K562 (cell line): Measurements from ENCODE around the gene GJA4. TPM values are rescaled to one million over a fixed set of nuclear protein-coding genes. Genes with fewer than 3 reads are reported as not detected.
"Not testable (repeated sequence)": the region's sequence is repeated elsewhere in the genome, so short reads cannot be mapped to it uniquely, and the experiment has no call there.

ENCODE experiments used
- ATAC-seq: fragments of 200-7000 bp; cut with Tn5 transposase; 3 replicates; pipeline ENCODE4 v1.9.1; 2020; ENCODE audit warnings: moderate library complexity
- BruUV-seq: library from RNA; stranded (reverse); fragments of 400-500 nt; replicated peaks from 2 replicates; lab custom pipeline; 2021; lab: Mats Ljungman, UMichigan
- CTCF ChIA-PET: fragments of 300-600 bp; formaldehyde crosslinking; extraction: SDS; loops from one replicate; lab custom pipeline; 2021; ENCODE audit warnings: low intra/inter-chr PET ratio; lab: Yijun Ruan, JAX
- POLR2A ChIA-PET: fragments of 300-600, 350-650 bp; sonication (Branson Sonifier 250); formaldehyde crosslinking; extraction: SDS; loops from one replicate; lab custom pipeline; 2021; ENCODE audit warnings: antibody characterized with exemption, inconsistent platforms; lab: Yijun Ruan, JAX
- DNase-seq, 4 experiments: peaks; one replicate each; pipeline versions ENCODE4 v3.0.0 to v3.0.0-alpha.2; 2011 to 2018; ENCODE audit warnings: low spot score in 3 of 4, mixed read lengths in 3 of 4; ENCODE audit errors: extremely low read depth in 1 of 4
- FAIRE-seq: peaks from 2 replicates; lab custom pipeline; 2011; peaks lifted over from hg19 to GRCh38; lab: Jason Lieb, UNC
- H2AFZ ChIP-seq: 2 replicates; pipeline ENCODE4 v1.6.0; 2011; ENCODE audit warnings: low read depth, low read length, control low read depth, inconsistent platforms
- H3K27ac ChIP-seq: fragments of 200-600 bp; 3 replicates; pipeline ENCODE4 v1.8.0; 2011; ENCODE audit warnings: low read depth, mild to moderate bottlenecking, control low read depth, inconsistent platforms, low read length, moderate library complexity, mixed read lengths; ENCODE audit errors: extremely low read depth
- H3K27me3 ChIP-seq, 2 experiments: fragments of 300-600 bp in 1 of 2; 2 replicates in 1 of 2; 3 replicates in 1 of 2; pipeline versions ENCODE4 v1.6.0 to v1.8.0; 2011; ENCODE audit warnings: inconsistent platforms in 2 of 2, low read length in 2 of 2, mild to moderate bottlenecking in 1 of 2, mixed read lengths in 1 of 2, moderate library complexity in 1 of 2; ENCODE audit not compliant: control insufficient read depth in 2 of 2, insufficient read depth in 2 of 2
- H3K36me3 ChIP-seq: fragments of 300-600 bp; 3 replicates; pipeline ENCODE4 v1.8.0; 2011; ENCODE audit warnings: mild to moderate bottlenecking, low read length, inconsistent platforms; ENCODE audit not compliant: control insufficient read depth, insufficient read depth
- H3K4me1 ChIP-seq, 2 experiments: fragments of 200-600 bp in 1 of 2; replicated peaks in 1 of 2; 2 replicates in 1 of 2; 3 replicates in 1 of 2; pipeline versions ENCODE4 v1.5.1 to v1.8.0; 2011; ENCODE audit warnings: inconsistent platforms in 2 of 2, low read length in 2 of 2, mild to moderate bottlenecking in 1 of 2, mixed read lengths in 1 of 2, moderate library complexity in 1 of 2; ENCODE audit not compliant: control insufficient read depth in 2 of 2, insufficient read depth in 2 of 2
- H3K4me2 ChIP-seq: 2 replicates; pipeline ENCODE4 v1.6.1; 2011; ENCODE audit warnings: low read length, control low read depth, inconsistent platforms, mixed read lengths; ENCODE audit not compliant: insufficient read depth
- H3K4me3 ChIP-seq: fragments of 200-600 bp; sonication (generic), shearing (Covaris generic); 2 replicates; pipeline ENCODE4 v1.5.1; 2016; ENCODE audit warnings: control low read depth, inconsistent platforms
- H3K79me2 ChIP-seq: fragments of 200-600 bp; 3 replicates; pipeline ENCODE4 v1.8.0; 2011; ENCODE audit warnings: low read length, inconsistent platforms; ENCODE audit not compliant: control insufficient read depth, insufficient read depth
- H3K9ac ChIP-seq, 2 experiments: 2 replicates each; pipeline versions ENCODE4 v1.6.0 to v1.6.1; 2011; ENCODE audit warnings: low read depth in 2 of 2, low read length in 2 of 2, control low read depth in 1 of 2, inconsistent platforms in 1 of 2, mild to moderate bottlenecking in 1 of 2, mixed read lengths in 1 of 2; ENCODE audit not compliant: insufficient read depth in 1 of 2
- H3K9me1 ChIP-seq: one replicate; pipeline ENCODE4 v1.6.0; 2011; ENCODE audit warnings: inconsistent platforms, mild to moderate bottlenecking, low read length, moderate library complexity; ENCODE audit not compliant: control insufficient read depth, insufficient read depth
- H3K9me3 ChIP-seq: replicated peaks from 2 replicates; pipeline ENCODE4 v1.5.1; 2011; ENCODE audit warnings: low read depth, low read length, inconsistent platforms; ENCODE audit not compliant: control insufficient read depth, insufficient read depth
- H4K20me1 ChIP-seq: replicated peaks from 2 replicates; pipeline ENCODE4 v1.6.1; 2011; ENCODE audit warnings: low read length, inconsistent platforms, mixed read lengths; ENCODE audit not compliant: control insufficient read depth, insufficient read depth
- BRF1 ChIP-seq: IDR thresholded peaks from 3 replicates; pipeline ENCODE4 v1.6.1; 2011; ENCODE audit warnings: borderline replicate concordance, mild to moderate bottlenecking; ENCODE audit not compliant: insufficient read length; ENCODE audit errors: extremely low read depth
- CCNT2 ChIP-seq: IDR thresholded peaks from 2 replicates; pipeline ENCODE4 v1.6.1; 2011; ENCODE audit warnings: borderline replicate concordance, low read depth, mild to moderate bottlenecking, moderate library complexity, mixed read lengths, low read length; ENCODE audit not compliant: insufficient read length; ENCODE audit errors: extremely low read depth
- COPS2 ChIP-seq: fragments of 450-650 bp; conservative IDR thresholded peaks from 2 replicates; pipeline ENCODE4 v1.6.1; 2016; ENCODE audit warnings: mild to moderate bottlenecking, moderate library complexity
- LCOR ChIP-seq: sonication (generic); formaldehyde crosslinking; IDR thresholded peaks from 2 replicates; pipeline ENCODE4 v1.8.0; 2022; ENCODE audit warnings: mild to moderate bottlenecking, missing genetic modification reagents
- RBM25 ChIP-seq: fragments of 200-400 bp; formaldehyde crosslinking; IDR thresholded peaks from 2 replicates; pipeline ENCODE4 v1.6.1; 2018; ENCODE audit warnings: low read length, low read depth, moderate library complexity; ENCODE audit not compliant: severe bottlenecking
- TCF3 ChIP-seq: sonication (generic); formaldehyde crosslinking; IDR thresholded peaks from 2 replicates; pipeline ENCODE4 v1.4.0; 2020; ENCODE audit warnings: mild to moderate bottlenecking, missing genetic modification reagents
- ZNF764 ChIP-seq: fragments of 250-450 bp; sonication (Bioruptor Pico); IDR thresholded peaks from 2 replicates; pipeline ENCODE4 v1.4.0; 2020; ENCODE audit warnings: low read depth, mild to moderate bottlenecking, moderate library complexity
- WGBS: fragments of 100-300 bp; shearing (Covaris generic); methylation state at CpG from one replicate; pipeline ENCODE4 v1.1.6; 2016; ENCODE audit warnings: low coverage, mixed read lengths; ENCODE audit not compliant: insufficient coverage; ENCODE audit errors: missing lambda C conversion rate; 5-methylcytosine and 5-hydroxymethylcytosine counted together
- in situ Hi-C: fragments of 300-500 bp; cut with MboI; formaldehyde crosslinking; loops from 4 replicates; pipeline ENCODE4 v1.15.0; 2018; ENCODE audit warnings: inconsistent platforms, mixed read lengths
- intact Hi-C: fragments of 100-400 bp; cut with micrococcal nuclease; formaldehyde crosslinking; loops from 2 replicates; pipeline ENCODE4 v1.14.2; 2022
- polyA plus RNA-seq, 8 experiments: library from polyadenylated mRNA; depleted of rRNA in 4 of 8; stranded (reverse) in 5 of 8; unstranded in 3 of 8; fragments of >200 nt; fragmentation: Nextera tagmentation in 2 of 8; fragmentation: Illumina TruSeq in 1 of 8; extraction: Ambion mirVana in 2 of 8; extraction: Trizol in 1 of 8; gene quantifications; 2 replicates each; pipeline versions ENCODE4 v1.2.1 to v1.2.3, GENCODE V29; 2011 to 2014; ENCODE audit warnings: inconsistent platforms in 1 of 8, missing spikeins in 1 of 8
- total RNA-seq, 7 experiments: library from RNA; depleted of rRNA in 6 of 7; stranded (reverse); fragments of >200 nt in 6 of 7; fragmentation: Illumina TruSeq in 2 of 7; extraction: Trizol in 2 of 7; gene quantifications; 2 replicates each; pipeline versions ENCODE4 v1.2.1 to v1.2.3, GENCODE V29; 2011 to 2021; ENCODE audit warnings: low replicate concordance in 1 of 7
- TF ChIP-seq, protein P1 (sequence below): sonication (generic); formaldehyde crosslinking; IDR thresholded peaks from 2 replicates; pipeline ENCODE4 v1.8.1; 2023; ENCODE audit warnings: missing genetic modification reagents, mild to moderate bottlenecking, borderline replicate concordance

GJA4 gene
- total and polyA plus RNA-seq, 9 of the 15 experiments (the other 6 are each of a cell fraction or from before 2014, with no cell fraction given), result 0.16 to 0.24 TPM; not detected in 7

- BruUV-seq, H3K27me3 ChIP-seq, H3K36me3 ChIP-seq, ATAC-seq, H3K9ac ChIP-seq, intact Hi-C loops, CTCF ChIA-PET, DNase-seq, H3K4me3 ChIP-seq, H3K9me1 ChIP-seq, H3K4me1 ChIP-seq, in situ Hi-C loops, H4K20me1 ChIP-seq, H3K9me3 ChIP-seq, FAIRE-seq, H3K4me2 ChIP-seq: not testable (repeated sequence)
- 29% methylated on average over 2 of the region's 2 CpGs for WGBS
- POLR2A ChIA-PET, result interaction anchor here (2.0 kb wide), 1 partner anchor 12 kb away, joined by 5 read pairs; no protein-coding TSS in a partner anchor
- peak; percentile 85 for TF ChIP-seq RBM25
- TF ChIP-seq, all 486 proteins: peak for 1; not testable (repeated sequence) for 485
- not testable (repeated sequence) for H3K27ac ChIP-seq, H3K79me2 ChIP-seq, H2AFZ ChIP-seq
Measured at GRCh38 chr1:34818862-34819261, 26.1 kb downstream of the GJA4 start.

- no peaks in the 10 kb centered on the region for H3K9me3 ChIP-seq
- intact Hi-C loops (no loop called here), in situ Hi-C loops (no loop called here)
- peaks cover 0 to 4% of the 10 kb centered on the region in 2 experiments; a peak in 3 of 5 replicates for H3K27me3 ChIP-seq
- H3K27ac ChIP-seq, result no peak overlapping the region
- WGBS, result 35% methylated on average over 3 of the region's 3 CpGs
- no peak overlapping the region for H3K9ac ChIP-seq
- no peaks in the 10 kb centered on the region for H3K9me1 ChIP-seq
- POLR2A ChIA-PET, result no interaction called here
- no peak for TF ChIP-seq BRF1
- TF ChIP-seq, protein P1, sequence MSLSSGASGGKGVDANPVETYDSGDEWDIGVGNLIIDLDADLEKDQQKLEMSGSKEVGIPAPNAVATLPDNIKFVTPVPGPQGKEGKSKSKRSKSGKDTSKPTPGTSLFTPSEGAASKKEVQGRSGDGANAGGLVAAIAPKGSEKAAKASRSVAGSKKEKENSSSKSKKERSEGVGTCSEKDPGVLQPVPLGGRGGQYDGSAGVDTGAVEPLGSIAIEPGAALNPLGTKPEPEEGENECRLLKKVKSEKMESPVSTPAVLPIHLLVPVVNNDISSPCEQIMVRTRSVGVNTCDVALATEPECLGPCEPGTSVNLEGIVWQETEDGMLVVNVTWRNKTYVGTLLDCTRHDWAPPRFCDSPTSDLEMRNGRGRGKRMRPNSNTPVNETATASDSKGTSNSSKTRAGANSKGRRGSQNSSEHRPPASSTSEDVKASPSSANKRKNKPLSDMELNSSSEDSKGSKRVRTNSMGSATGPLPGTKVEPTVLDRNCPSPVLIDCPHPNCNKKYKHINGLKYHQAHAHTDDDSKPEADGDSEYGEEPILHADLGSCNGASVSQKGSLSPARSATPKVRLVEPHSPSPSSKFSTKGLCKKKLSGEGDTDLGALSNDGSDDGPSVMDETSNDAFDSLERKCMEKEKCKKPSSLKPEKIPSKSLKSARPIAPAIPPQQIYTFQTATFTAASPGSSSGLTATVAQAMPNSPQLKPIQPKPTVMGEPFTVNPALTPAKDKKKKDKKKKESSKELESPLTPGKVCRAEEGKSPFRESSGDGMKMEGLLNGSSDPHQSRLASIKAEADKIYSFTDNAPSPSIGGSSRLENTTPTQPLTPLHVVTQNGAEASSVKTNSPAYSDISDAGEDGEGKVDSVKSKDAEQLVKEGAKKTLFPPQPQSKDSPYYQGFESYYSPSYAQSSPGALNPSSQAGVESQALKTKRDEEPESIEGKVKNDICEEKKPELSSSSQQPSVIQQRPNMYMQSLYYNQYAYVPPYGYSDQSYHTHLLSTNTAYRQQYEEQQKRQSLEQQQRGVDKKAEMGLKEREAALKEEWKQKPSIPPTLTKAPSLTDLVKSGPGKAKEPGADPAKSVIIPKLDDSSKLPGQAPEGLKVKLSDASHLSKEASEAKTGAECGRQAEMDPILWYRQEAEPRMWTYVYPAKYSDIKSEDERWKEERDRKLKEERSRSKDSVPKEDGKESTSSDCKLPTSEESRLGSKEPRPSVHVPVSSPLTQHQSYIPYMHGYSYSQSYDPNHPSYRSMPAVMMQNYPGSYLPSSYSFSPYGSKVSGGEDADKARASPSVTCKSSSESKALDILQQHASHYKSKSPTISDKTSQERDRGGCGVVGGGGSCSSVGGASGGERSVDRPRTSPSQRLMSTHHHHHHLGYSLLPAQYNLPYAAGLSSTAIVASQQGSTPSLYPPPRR (CRISPR knock-in tag), result no peak
- TF ChIP-seq LCOR (CRISPR knock-in tag), result no peak
- TF ChIP-seq ZNF764, result no peak
- TF ChIP-seq COPS2, result no peak
- TF ChIP-seq TCF3 (CRISPR knock-in tag), result no peak
- TF ChIP-seq CCNT2, result no peak
- ATAC-seq (no peak), DNase-seq (no peak), FAIRE-seq (no peak)
- no peak overlapping the region for H2AFZ ChIP-seq
- H3K36me3 ChIP-seq, result no peaks in the 10 kb centered on the region
- peaks cover 0 to 7% of the 10 kb centered on the region in 2 experiments; a peak in 2 of 5 replicates for H3K4me1 ChIP-seq
- H3K4me3 ChIP-seq, result no peak overlapping the region
- H4K20me1 ChIP-seq, result no peaks in the 10 kb centered on the region
- CTCF ChIA-PET, result no interaction called here
- no peaks in the 10 kb centered on the region for H3K79me2 ChIP-seq
- BruUV-seq, result no TSS peak
- no peak overlapping the region for H3K4me2 ChIP-seq
Measured at GRCh38 chr1:34822202-34822601, 29.4 kb downstream of the GJA4 start.
